Stimulated activated naive CD8-positive, alpha-beta T cell treated with anti-CD3 and anti-CD28 coated beads, Interleukin-15, Interleukin-2, amounts not matched to agents 100 ng/mL and 50 ng/mL, for 24 hours (primary cell): ENCODE data around the gene SLF1.
A peak's percentile ranks its signal among the peaks of the same experiment; 100 is the strongest.

Experiments used
- H3K27ac Mint-ChIP-seq: one replicate; pipeline ENCODE4 v1.8.0; 2021; ENCODE audit warnings: mild to moderate bottlenecking, mixed read lengths
- H3K27me3 Mint-ChIP-seq: one replicate; pipeline ENCODE4 v1.8.0; 2021; ENCODE audit warnings: mixed read lengths
- H3K36me3 Mint-ChIP-seq: one replicate; pipeline ENCODE4 v1.8.0; 2021; ENCODE audit warnings: low read depth, mixed read lengths
- H3K4me1 Mint-ChIP-seq: one replicate; pipeline ENCODE4 v1.8.0; 2021; ENCODE audit warnings: low read depth, mixed read lengths
- H3K4me3 Mint-ChIP-seq: one replicate; pipeline ENCODE4 v1.8.0; 2021; ENCODE audit warnings: mild to moderate bottlenecking, mixed read lengths
- H3K9me3 Mint-ChIP-seq: one replicate; pipeline ENCODE4 v1.8.0; 2021; ENCODE audit warnings: mixed read lengths

The SLF1 gene

GRCh38 chr5:94689908-94690307, 71.4 kb downstream of the SLF1 start:
- Mint-ChIP-seq H3K27ac (peak overlapping the region; percentile 12), H3K27me3 (no peaks in the 10 kb centered on the region), H3K36me3 (peaks cover 54% of the 10 kb centered on the region), H3K4me1 (no peaks in the 10 kb centered on the region), H3K4me3 (no peak overlapping the region), H3K9me3 (no peaks in the 10 kb centered on the region)

GRCh38 chr5:94690778-94691177, 72.3 kb downstream of the SLF1 start:
- no peak overlapping the region for H3K4me3 Mint-ChIP-seq
- peaks cover 56% of the 10 kb centered on the region for H3K36me3 Mint-ChIP-seq
- no peaks in the 10 kb centered on the region for H3K27me3 Mint-ChIP-seq
- no peaks in the 10 kb centered on the region for H3K9me3 Mint-ChIP-seq
- H3K27ac Mint-ChIP-seq: no peak overlapping the region
- no peaks in the 10 kb centered on the region for H3K4me1 Mint-ChIP-seq

- H3K4me3 Mint-ChIP-seq: no peak overlapping the region
- no peaks in the 10 kb centered on the region for H3K27me3 Mint-ChIP-seq
- H3K9me3 Mint-ChIP-seq: no peaks in the 10 kb centered on the region
- peaks cover 53% of the 10 kb centered on the region for H3K36me3 Mint-ChIP-seq
- no peak overlapping the region for H3K27ac Mint-ChIP-seq
- no peaks in the 10 kb centered on the region for H3K4me1 Mint-ChIP-seq
These were observed 72.8 kb downstream of the SLF1 start for GRCh38 chr5:94691291-94691690.

- Mint-ChIP-seq H3K27me3 (no peaks in the 10 kb centered on the region), H3K9me3 (no peaks in the 10 kb centered on the region), H3K4me1 (no peaks in the 10 kb centered on the region), H3K27ac (no peak overlapping the region), H3K4me3 (no peak overlapping the region), H3K36me3 (peaks cover 53% of the 10 kb centered on the region)
These were observed 73.5 kb downstream of the SLF1 start for GRCh38 chr5:94691949-94692348.

GRCh38 chr5:94692581-94692980, 74.1 kb downstream of the SLF1 start:
- peaks cover 50% of the 10 kb centered on the region for H3K36me3 Mint-ChIP-seq
- H3K4me1 Mint-ChIP-seq: no peaks in the 10 kb centered on the region
- H3K27me3 Mint-ChIP-seq: no peaks in the 10 kb centered on the region
- H3K9me3 Mint-ChIP-seq: no peaks in the 10 kb centered on the region
- no peak overlapping the region for H3K4me3 Mint-ChIP-seq
- H3K27ac Mint-ChIP-seq: no peak overlapping the region

- H3K4me3 Mint-ChIP-seq: no peak overlapping the region
- H3K36me3 Mint-ChIP-seq: peaks cover 47% of the 10 kb centered on the region
- no peak overlapping the region for H3K27ac Mint-ChIP-seq
- H3K4me1 Mint-ChIP-seq: no peaks in the 10 kb centered on the region
- no peaks in the 10 kb centered on the region for H3K9me3 Mint-ChIP-seq
- no peaks in the 10 kb centered on the region for H3K27me3 Mint-ChIP-seq
These were observed 74.8 kb downstream of the SLF1 start for GRCh38 chr5:94693043-94693822.

- H3K27ac Mint-ChIP-seq: no peak overlapping the region
- H3K27me3 Mint-ChIP-seq: no peaks in the 10 kb centered on the region
- no peaks in the 10 kb centered on the region for H3K4me1 Mint-ChIP-seq
- H3K9me3 Mint-ChIP-seq: no peaks in the 10 kb centered on the region
- H3K36me3 Mint-ChIP-seq: peaks cover 42% of the 10 kb centered on the region
- no peak overlapping the region for H3K4me3 Mint-ChIP-seq
These were observed 75.4 kb downstream of the SLF1 start for GRCh38 chr5:94693845-94694370.

- no peak overlapping the region for H3K4me3 Mint-ChIP-seq
- H3K27ac Mint-ChIP-seq: no peak overlapping the region
- H3K4me1 Mint-ChIP-seq: no peaks in the 10 kb centered on the region
- H3K36me3 Mint-ChIP-seq: peaks cover 36% of the 10 kb centered on the region
- no peaks in the 10 kb centered on the region for H3K9me3 Mint-ChIP-seq
- H3K27me3 Mint-ChIP-seq: no peaks in the 10 kb centered on the region
These were observed 76.2 kb downstream of the SLF1 start for GRCh38 chr5:94694671-94695070.

- no peak overlapping the region for H3K4me3 Mint-ChIP-seq
- no peaks in the 10 kb centered on the region for H3K9me3 Mint-ChIP-seq
- no peaks in the 10 kb centered on the region for H3K27me3 Mint-ChIP-seq
- H3K27ac Mint-ChIP-seq: no peak overlapping the region
- peaks cover 4% of the 10 kb centered on the region for H3K4me1 Mint-ChIP-seq
- H3K36me3 Mint-ChIP-seq: peaks cover 26% of the 10 kb centered on the region
These were observed 79.7 kb downstream of the SLF1 start for GRCh38 chr5:94698197-94698596.

- Mint-ChIP-seq H3K27me3 (no peaks in the 10 kb centered on the region), H3K27ac (no peak overlapping the region), H3K36me3 (peaks cover 21% of the 10 kb centered on the region), H3K4me1 (peaks cover 4% of the 10 kb centered on the region), H3K4me3 (no peak overlapping the region), H3K9me3 (no peaks in the 10 kb centered on the region)
These were observed 81.1 kb downstream of the SLF1 start for GRCh38 chr5:94699562-94699961.

GRCh38 chr5:94700592-94700991, 82.1 kb downstream of the SLF1 start:
- H3K36me3 Mint-ChIP-seq: peaks cover 14% of the 10 kb centered on the region
- no peak overlapping the region for H3K4me3 Mint-ChIP-seq
- H3K27me3 Mint-ChIP-seq: no peaks in the 10 kb centered on the region
- H3K4me1 Mint-ChIP-seq: peaks cover 4% of the 10 kb centered on the region
- H3K9me3 Mint-ChIP-seq: no peaks in the 10 kb centered on the region
- H3K27ac Mint-ChIP-seq: peak overlapping the region; percentile 76

- H3K4me1 Mint-ChIP-seq: peaks cover 4% of the 10 kb centered on the region
- H3K4me3 Mint-ChIP-seq: no peak overlapping the region
- H3K9me3 Mint-ChIP-seq: no peaks in the 10 kb centered on the region
- peaks cover 22% of the 10 kb centered on the region for H3K36me3 Mint-ChIP-seq
- H3K27ac Mint-ChIP-seq: no peak overlapping the region
- no peaks in the 10 kb centered on the region for H3K27me3 Mint-ChIP-seq
These were observed 84.3 kb downstream of the SLF1 start for GRCh38 chr5:94702729-94703128.

- Mint-ChIP-seq H3K4me3 (no peak overlapping the region), H3K36me3 (peaks cover 31% of the 10 kb centered on the region), H3K27me3 (no peaks in the 10 kb centered on the region), H3K4me1 (peaks cover 2% of the 10 kb centered on the region), H3K27ac (no peak overlapping the region), H3K9me3 (no peaks in the 10 kb centered on the region)
These were observed 87.0 kb downstream of the SLF1 start for GRCh38 chr5:94705427-94705826.

GRCh38 chr5:94707359-94707758, 88.9 kb downstream of the SLF1 start:
- no peak overlapping the region for H3K27ac Mint-ChIP-seq
- H3K4me3 Mint-ChIP-seq: no peak overlapping the region
- peaks cover 37% of the 10 kb centered on the region for H3K36me3 Mint-ChIP-seq
- no peaks in the 10 kb centered on the region for H3K9me3 Mint-ChIP-seq
- H3K27me3 Mint-ChIP-seq: no peaks in the 10 kb centered on the region
- no peaks in the 10 kb centered on the region for H3K4me1 Mint-ChIP-seq

- no peak overlapping the region for H3K27ac Mint-ChIP-seq
- peaks cover 41% of the 10 kb centered on the region for H3K36me3 Mint-ChIP-seq
These were observed 90.8 kb downstream of the SLF1 start for GRCh38 chr5:94709277-94709676.

GRCh38 chr5:94711785-94712184, 93.3 kb downstream of the SLF1 start:
- H3K9me3 Mint-ChIP-seq: no peaks in the 10 kb centered on the region
- peaks cover 44% of the 10 kb centered on the region for H3K36me3 Mint-ChIP-seq
- no peak overlapping the region for H3K4me3 Mint-ChIP-seq
- H3K4me1 Mint-ChIP-seq: no peaks in the 10 kb centered on the region
- no peaks in the 10 kb centered on the region for H3K27me3 Mint-ChIP-seq
- H3K27ac Mint-ChIP-seq: no peak overlapping the region

More at GRCh38 chr5:94709277-94709676, 90.8 kb downstream of the SLF1 start:
- no peaks in the 10 kb centered on the region for H3K27me3 Mint-ChIP-seq
- no peaks in the 10 kb centered on the region for H3K4me1 Mint-ChIP-seq
- no peaks in the 10 kb centered on the region for H3K9me3 Mint-ChIP-seq
- no peak overlapping the region for H3K4me3 Mint-ChIP-seq
